SIG-M5 treated with dmso at 0.1 percent for 504 hours (cell line): ENCODE results near the gene NFYA.
"Not testable (repeated sequence)": the region's sequence is repeated elsewhere in the genome, so short reads cannot be mapped to it uniquely, and the experiment has no call there.

ENCODE experiments used
- DNase-seq: peaks from one replicate; lab custom pipeline; 2025; ENCODE audit not compliant: unreplicated experiment; lab: John Stamatoyannopoulos, UW

The NFYA gene

DNA sequence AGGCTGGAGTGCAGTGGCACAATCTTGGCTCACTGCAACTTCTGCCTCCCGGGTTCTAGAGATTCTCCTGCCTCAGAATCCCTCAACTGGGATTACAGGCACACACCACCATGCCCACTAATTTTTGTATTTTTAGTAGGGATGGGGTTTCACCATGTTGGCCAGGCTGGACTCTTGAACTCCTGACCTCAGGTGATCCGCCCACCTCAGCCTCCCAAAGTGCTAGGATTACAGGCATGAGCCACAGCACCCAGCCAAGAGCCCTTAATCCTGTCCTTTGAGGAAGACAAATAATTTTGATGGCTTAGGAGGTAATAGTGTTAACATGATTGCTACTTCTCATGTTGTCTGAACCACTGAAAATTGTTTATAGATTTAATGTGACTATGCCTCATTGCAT lies 42.3 kb downstream of the NFYA start:
- not testable (repeated sequence) for DNase-seq

DNA sequence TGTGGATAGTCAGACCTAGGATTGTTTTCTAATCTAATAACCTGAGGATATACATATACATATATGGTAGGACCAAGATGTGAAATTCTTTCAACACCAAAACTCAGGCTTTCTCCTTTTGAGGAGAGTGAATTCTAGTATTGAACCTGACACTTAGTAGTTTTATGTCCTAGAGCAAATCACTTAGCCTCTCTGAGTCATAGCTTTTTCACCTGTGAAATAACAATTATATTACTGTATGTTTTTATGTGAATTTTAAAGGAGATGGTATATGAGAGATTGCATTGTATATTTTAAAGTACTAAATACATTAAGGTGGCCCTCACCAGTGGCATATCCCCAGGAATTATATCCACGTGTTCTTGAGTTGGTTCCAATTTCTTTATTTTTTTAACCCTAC lies 46.7 kb downstream of the NFYA start:
- DNase-seq = no peak

DNA sequence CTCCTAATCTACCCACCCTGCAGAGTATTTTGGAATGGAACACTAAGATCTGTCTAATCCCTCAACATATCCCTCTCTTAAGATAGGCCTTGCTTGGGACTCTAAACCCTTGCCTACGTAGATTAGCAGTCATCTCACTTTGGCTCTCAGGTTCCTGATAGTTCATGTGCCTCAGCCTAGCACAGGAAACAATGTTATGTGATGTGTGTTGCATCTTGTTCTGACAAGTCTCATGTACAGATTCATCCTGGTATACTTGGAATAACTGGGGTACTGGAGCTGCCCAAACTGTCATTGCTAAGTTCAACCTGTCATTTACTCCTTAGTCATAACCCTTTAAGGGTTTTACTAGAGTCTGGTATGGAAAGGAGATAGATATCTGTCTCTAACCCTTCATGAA lies 47.3 kb downstream of the NFYA start:
- no peak for DNase-seq

DNA sequence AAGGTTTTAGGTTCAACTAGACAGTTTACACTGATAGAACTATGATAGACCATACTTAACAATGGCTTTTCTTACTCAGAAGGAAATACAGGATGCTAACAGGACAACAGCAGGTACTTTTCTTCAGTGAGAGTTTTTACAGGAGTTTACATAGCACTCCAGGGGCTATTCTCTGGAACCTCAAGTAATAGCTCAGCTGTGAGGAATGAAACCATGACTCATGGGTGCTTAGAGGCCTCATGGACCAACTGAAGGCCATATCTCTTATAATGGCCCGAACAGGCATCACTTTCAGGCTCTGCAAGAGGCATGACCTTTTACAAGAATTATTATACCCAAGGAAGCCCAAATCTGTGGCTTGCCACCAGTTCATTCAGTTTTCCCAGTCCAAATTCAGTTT lies 49.6 kb downstream of the NFYA start:
- DNase-seq = no peak

DNA sequence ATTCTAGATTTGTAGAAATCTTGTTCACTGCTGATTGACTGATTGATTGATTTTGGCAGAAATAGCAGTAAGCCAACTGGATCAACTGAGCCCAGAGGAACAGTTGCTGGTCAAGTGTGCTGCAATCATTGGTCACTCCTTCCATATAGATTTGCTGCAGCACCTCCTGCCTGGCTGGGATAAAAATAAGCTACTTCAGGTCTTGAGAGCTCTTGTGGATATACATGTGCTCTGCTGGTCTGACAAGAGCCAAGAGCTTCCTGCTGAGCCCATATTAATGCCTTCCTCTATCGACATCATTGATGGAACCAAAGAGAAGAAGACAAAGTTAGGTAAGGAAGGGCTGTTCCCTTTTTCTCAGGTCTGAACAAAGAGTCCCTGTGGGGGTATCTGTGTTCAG lies 50.1 kb downstream of the NFYA start:
- no peak for DNase-seq

DNA sequence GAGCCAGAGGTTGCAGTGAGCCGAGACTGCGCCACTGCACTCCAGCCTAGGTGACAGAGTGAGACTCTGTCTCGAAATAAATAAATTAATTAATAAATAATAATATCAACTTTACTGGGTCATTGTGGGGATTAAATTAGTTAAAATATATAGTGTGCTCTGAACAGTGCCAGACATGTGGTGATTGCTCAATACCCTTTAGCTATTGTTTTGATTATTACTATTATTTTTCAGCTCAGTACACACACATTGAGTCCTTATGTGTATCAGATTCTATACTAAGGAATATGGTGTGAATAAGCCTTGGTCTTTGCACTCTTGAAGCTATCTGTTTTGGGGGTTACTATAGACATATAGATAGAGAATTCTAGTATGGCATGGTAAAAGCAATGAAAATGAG lies 52.5 kb downstream of the NFYA start:
- DNase-seq = no peak

DNA sequence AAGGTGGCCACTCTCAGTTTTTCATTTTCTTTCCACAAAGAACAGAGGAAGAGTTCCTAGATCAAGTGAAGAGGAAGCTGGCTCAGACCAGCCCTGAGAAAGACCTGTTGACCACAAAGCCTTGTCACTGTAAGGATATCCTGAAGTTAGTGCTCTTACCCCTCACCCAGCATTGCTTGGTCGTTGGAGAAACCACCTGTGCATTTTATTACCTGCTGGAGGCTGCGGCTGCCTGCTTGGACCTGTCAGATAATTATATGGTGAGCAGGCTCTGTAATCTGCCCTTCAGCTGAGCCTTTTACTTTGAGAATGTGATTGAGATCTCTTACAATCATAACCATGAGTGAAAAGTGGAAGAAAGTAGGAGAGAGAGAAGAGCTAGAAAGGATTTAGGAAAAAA lies 59.5 kb downstream of the NFYA start:
- no peak for DNase-seq

DNA sequence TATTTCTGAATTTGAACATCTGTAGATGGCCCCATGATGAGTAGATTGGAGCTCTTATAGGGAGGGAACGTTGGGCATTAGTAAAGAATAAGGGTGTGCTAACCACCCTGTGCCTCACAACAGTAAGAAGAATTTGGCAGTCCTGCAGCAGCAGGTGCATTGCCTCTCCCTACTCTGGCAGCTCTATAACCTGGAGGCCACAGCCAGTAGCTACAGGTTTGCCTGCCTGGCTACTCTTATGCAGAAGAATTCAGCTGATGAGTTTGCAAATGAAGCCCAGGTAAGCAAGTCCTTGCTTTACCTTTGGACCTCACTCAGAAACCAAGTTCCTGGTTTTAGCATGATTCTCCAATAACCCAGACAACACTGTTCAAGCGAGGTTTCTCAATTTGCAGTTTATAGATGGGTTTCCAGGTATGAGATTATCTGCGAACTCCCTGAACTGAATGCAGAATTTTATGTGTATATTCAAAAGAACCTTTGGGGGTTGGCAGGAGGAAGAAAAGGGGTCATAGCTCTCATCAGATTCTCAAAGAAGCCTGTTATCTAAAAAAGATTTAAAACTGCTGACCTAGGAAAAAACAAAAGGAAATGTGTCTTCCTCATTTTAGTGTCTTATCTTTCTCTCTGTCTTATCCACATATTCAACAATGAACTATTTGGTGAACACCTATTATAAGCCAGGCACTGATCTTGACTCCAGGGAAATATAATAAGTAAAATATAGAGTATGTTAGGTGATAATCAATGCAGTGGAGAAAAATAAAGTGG lies 62.5 kb downstream of the NFYA start:
- DNase-seq = no peak

DNA sequence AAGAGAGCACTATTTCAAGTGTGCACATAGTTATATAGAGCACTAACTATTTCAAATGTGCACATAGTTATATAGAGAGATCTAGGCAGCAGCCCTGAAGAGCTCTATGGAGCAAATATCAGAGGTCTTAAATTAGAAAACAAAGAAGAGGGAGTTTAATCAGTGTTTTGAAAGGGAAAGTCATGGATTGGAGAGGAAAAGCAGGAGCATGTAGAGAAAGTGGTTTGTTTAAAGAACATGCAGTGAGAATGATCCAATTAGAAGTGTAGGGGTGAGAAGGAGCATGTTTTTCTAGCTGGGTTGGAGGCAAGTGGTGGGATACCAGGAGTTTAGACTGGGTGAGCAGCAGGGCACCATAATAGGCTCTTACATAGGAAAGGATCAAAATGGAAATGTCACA lies 64.1 kb downstream of the NFYA start:
- no peak for DNase-seq

DNA sequence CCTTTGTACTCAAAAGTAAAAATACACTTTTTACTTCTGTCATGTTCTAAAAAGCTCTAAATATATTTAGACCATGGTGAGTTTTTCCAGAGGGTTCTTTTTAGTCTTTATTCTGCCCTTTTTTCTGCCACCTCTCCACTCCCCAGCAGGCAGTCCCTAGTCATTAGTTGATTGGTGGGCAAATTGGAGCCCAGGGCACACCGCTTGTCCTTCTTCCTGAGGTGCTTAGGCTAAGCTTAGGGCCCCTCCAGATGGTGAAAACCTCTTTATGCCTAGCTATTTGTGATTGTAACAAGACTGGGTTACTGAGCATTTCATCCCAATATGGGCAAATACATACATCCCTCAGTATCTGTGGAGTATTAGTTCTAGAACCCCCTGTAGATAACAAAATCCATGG lies 75.1 kb downstream of the NFYA start:
- DNase-seq = no peak
